Measurements from ENCODE around the gene ARFGEF3. TPM values are rescaled to one million over a fixed set of nuclear protein-coding genes. Genes with fewer than 3 reads are reported as not detected.

Gene ARFGEF3
- total RNA-seq, 1 experiment from 2014 or later, result 0.71 TPM

- no peak for DNase-seq (ENCODE audit: low spot score)
- Histone ChIP-seq H3K9me3 (ENCODE audit: low read depth, low read length, poor library complexity, severe bottlenecking) (no peaks in the 10 kb centered on the region), H3K27me3 (replicated peaks; ENCODE audit: insufficient read depth, low read depth, low read length, poor library complexity) (no peaks in the 10 kb centered on the region), H3K4me3 (ENCODE audit: low read depth, low read length, poor library complexity, severe bottlenecking) (no peak overlapping the region), H3K27ac (ENCODE audit: low read depth, low read length, poor library complexity, severe bottlenecking) (no peak overlapping the region), H3K36me3 (ENCODE audit: insufficient read depth, low read length, poor library complexity, severe bottlenecking) (no peaks in the 10 kb centered on the region), H3K4me1 (ENCODE audit: insufficient read depth, low read length, poor library complexity, severe bottlenecking) (no peaks in the 10 kb centered on the region)
- CTCF ChIA-PET, result no interaction called here
- no TSS peak for BruUV-seq (replicated peaks)
- intact Hi-C loops (cut with micrococcal nuclease; ENCODE audit: unreplicated experiment), result no loop called here
- TF ChIP-seq CTCF (conservative IDR thresholded peaks at IDR 0.05; ENCODE audit: low read depth, low read length), result no peak
- POLR2A ChIA-PET (ENCODE audit: low non-redundant PET), result interaction anchor here (0.7 kb wide), 1 partner anchor 336 kb away, joined by 3 read pairs; no protein-coding TSS in a partner anchor
Measured at GRCh38 chr6:138188278-138188941, 26.7 kb downstream of the ARFGEF3 start.

- no peaks in the 10 kb centered on the region for H3K9me3 ChIP-seq (ENCODE audit: low read depth, low read length, poor library complexity, severe bottlenecking)
- ChIA-PET CTCF (interaction anchor here (0.7 kb wide), 1 partner anchor 34 kb away, joined by 6 read pairs; no protein-coding TSS in a partner anchor), POLR2A (ENCODE audit: low non-redundant PET) (no interaction called here)
- H3K4me3 ChIP-seq (ENCODE audit: low read depth, low read length, poor library complexity, severe bottlenecking), result no peak overlapping the region
- intact Hi-C loops (cut with micrococcal nuclease; ENCODE audit: unreplicated experiment), result no loop called here
- TF ChIP-seq EZH2 (IDR thresholded peaks at IDR 0.05; ENCODE audit: borderline replicate concordance, low read depth, low read length, poor library complexity, severe bottlenecking) (no peak), CTCF (conservative IDR thresholded peaks at IDR 0.05; ENCODE audit: low read depth, low read length) (no peak)
- H3K4me1 ChIP-seq (ENCODE audit: insufficient read depth, low read length, poor library complexity, severe bottlenecking), result peaks cover 7% of the 10 kb centered on the region
- no peak overlapping the region for H3K27ac ChIP-seq (ENCODE audit: low read depth, low read length, poor library complexity, severe bottlenecking)
- no TSS peak for BruUV-seq (replicated peaks)
- no peaks in the 10 kb centered on the region for H3K36me3 ChIP-seq (ENCODE audit: insufficient read depth, low read length, poor library complexity, severe bottlenecking)
- no peak for DNase-seq (ENCODE audit: low spot score)
- no peaks in the 10 kb centered on the region for H3K27me3 ChIP-seq (replicated peaks; ENCODE audit: insufficient read depth, low read depth, low read length, poor library complexity)
Measured at GRCh38 chr6:138194287-138194686, 32.5 kb downstream of the ARFGEF3 start.

GRCh38 chr6:138196122-138196738 is 34.5 kb downstream of the ARFGEF3 start:
- Histone ChIP-seq H3K27ac (ENCODE audit: low read depth, low read length, poor library complexity, severe bottlenecking) (no peak overlapping the region), H3K27me3 (replicated peaks; ENCODE audit: insufficient read depth, low read depth, low read length, poor library complexity) (no peaks in the 10 kb centered on the region), H3K36me3 (ENCODE audit: insufficient read depth, low read length, poor library complexity, severe bottlenecking) (no peaks in the 10 kb centered on the region), H3K9me3 (ENCODE audit: low read depth, low read length, poor library complexity, severe bottlenecking) (no peaks in the 10 kb centered on the region), H3K4me3 (ENCODE audit: low read depth, low read length, poor library complexity, severe bottlenecking) (no peak overlapping the region), H3K4me1 (ENCODE audit: insufficient read depth, low read length, poor library complexity, severe bottlenecking) (peaks cover 7% of the 10 kb centered on the region)
- intact Hi-C loops (cut with micrococcal nuclease; ENCODE audit: unreplicated experiment), result no loop called here
- ChIA-PET POLR2A (ENCODE audit: low non-redundant PET) (no interaction called here), CTCF (no interaction called here)
- no TSS peak for BruUV-seq (replicated peaks)
- no peak for DNase-seq (ENCODE audit: low spot score)
- TF ChIP-seq EZH2 (IDR thresholded peaks at IDR 0.05; ENCODE audit: borderline replicate concordance, low read depth, low read length, poor library complexity, severe bottlenecking), result no peak
- no peak for TF ChIP-seq CTCF (conservative IDR thresholded peaks at IDR 0.05; ENCODE audit: low read depth, low read length)

All from A673 (cell line).